Measurements from ENCODE around the gene CHID1.

CHID1 gene

GRCh38 chr11:830295-831117 is 80.1 kb downstream of the CHID1 start:
- no peak for DNase-seq (ENCODE audit: low read depth)
- peak overlapping the region; percentile 42 for H3K4me3 ChIP-seq (ENCODE audit: low read depth, low read length)

GRCh38 chr11:829847-830294 is 80.7 kb downstream of the CHID1 start:
- peak overlapping the region; percentile 42 for H3K4me3 ChIP-seq (ENCODE audit: low read depth, low read length)
- no peak for DNase-seq (ENCODE audit: low read depth)

DNA sequence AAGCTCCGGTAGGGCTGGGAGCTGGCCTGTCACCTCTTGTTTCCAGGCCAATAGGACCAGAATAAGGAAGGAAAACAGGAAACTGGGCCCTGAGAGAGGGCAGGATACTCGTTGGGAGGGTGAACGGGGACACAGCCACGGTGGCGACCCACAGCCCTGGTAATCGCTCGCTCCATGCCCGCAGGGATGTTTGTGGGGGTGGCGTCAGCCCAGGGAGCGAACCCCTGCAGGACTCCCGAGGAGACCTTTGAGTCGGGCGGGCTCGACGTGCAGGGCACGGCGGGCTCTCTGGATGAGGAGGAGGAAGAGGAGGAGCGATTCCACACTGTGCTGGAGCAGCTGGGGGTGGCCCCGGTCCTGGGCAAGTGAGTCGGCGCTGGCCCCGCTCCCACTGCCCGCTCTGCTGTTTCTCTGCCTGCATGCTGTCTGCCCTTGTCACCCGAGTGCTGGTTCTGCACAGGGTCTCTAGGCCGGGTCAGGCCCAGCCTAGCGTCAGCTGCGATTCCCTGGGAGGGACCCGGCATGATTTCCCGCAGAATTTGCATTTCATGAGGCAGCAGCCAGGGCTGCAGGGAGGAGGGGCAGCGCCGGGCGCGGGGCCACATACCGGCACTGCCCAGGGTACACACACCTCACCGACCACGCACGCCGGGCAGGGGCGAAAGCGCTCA is 81.3 kb downstream of the CHID1 start:
- H3K4me3 ChIP-seq (ENCODE audit: low read depth, low read length), result peak overlapping the region; percentile 42
- DNase-seq (ENCODE audit: low read depth), result no peak

- no peak overlapping the region for H3K4me3 ChIP-seq (ENCODE audit: low read depth, low read length)
- DNase-seq (ENCODE audit: low read depth), result no peak
Observed at GRCh38 chr11:828506-829175, 82.0 kb downstream of the CHID1 start.

DNA sequence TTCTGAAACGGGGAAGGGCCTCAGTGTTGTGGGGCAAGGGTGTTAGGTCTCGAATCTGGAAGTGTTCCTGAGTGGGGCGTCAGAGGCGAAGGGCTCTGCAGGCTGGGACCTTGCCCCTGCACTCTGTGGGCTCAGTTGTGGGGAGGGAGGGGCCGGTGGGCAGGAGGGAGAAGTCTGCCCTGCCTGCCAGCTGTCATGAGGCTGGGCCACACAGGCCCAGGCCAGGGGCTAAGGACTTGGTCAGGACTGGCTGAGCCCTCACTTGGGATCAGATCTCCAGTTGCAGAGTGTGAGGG is 82.8 kb downstream of the CHID1 start, which contains the start of gene CRACR2B:
Gene CRACR2B (plus strand): TSS at position 23 of the 296 bp plus-strand sequence. CDS start 689 bp downstream, outside the sequence.
- H3K4me3 ChIP-seq (ENCODE audit: low read depth, low read length), result peak within 1 kb of the TSS; percentile 29
- no peak for DNase-seq (ENCODE audit: low read depth)

DNA sequence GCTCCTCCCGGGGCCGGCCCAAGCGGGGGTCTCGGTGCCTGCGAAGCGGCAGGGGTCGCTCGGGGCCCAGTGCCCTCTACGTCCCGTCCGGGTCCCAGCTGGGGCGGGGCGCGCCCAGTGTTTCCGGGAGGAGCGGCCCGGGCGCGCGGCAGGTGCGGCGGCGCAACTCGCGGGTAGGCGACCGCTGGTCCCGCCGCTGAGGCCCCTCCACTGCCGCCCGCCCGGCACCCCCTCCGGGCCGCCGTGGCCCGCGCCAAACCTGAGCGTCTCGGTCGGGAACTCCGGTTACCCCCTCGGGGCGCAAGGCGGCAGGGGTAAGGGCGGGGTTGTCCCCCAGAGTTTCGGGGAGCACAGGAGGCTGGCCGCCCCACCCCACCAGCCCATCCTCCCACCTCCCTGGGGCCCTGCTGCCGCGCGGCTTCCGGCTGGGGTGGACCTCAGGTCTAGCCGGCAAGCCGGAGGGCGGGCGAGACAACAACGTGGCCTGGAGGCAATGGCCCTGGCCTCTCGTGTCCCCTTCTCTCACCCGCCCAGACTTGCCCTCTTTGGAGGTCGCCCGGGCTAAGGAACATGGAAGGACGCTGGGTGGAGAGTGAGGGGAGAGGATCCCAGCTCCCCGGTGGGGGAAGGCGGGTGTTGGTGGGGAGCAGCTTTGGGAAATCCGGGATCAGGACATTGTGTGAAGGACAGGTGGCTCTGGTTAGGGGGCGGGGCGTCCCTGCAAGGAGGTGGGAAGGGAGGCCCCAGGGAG is 83.3 kb downstream of the CHID1 start:
- DNase-seq (ENCODE audit: low read depth), result no peak

DNA sequence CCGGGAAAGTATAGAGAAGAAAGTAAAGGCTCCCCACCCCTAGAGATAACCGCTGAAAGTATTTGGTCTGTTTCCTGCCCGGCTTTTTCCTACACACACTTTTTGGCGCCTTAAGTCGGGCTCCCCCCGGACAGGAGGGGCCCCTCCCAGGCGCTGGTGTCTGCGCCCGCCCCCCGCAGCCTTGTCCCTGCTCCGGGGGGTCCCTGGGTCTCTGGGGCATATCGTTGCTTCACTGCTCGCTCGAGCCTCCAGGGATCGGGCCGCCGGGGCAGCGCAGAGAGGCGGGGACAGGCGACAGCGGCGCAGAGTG is 83.8 kb downstream of the CHID1 start:
- DNase-seq (ENCODE audit: low read depth), result no peak
- peak overlapping the region; percentile 29 for H3K4me3 ChIP-seq (ENCODE audit: low read depth, low read length)

More for the DNA sequence above, 83.3 kb downstream of the CHID1 start:
- peak overlapping the region; percentile 29 for H3K4me3 ChIP-seq (ENCODE audit: low read depth, low read length)

- DNase-seq (ENCODE audit: low read depth), result no peak
- no peak overlapping the region for H3K4me3 ChIP-seq (ENCODE audit: low read depth, low read length)
Observed at GRCh38 chr11:826227-826621, 84.4 kb downstream of the CHID1 start.

GRCh38 chr11:825366-826226 is 85.0 kb downstream of the CHID1 start:
- no peak overlapping the region for H3K4me3 ChIP-seq (ENCODE audit: low read depth, low read length)

DNA sequence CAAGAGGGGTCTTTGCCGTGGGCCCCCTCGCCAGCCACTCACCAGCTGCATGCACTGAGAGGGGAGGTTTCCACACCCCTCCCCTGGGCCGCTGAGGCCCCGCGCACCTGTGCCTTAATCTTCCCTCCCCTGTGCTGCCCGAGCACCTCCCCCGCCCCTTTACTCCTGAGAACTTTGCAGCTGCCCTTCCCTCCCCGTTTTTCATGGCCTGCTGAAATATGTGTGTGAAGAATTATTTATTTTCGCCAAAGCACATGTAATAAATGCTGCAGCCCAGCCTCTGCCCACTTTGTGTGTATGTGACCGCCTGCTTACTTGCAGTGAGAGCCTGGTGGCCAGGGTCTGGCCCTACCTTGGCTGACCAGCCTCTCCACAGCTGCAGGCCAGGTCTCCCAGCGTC is 85.7 kb downstream of the CHID1 start:
- H3K4me3 ChIP-seq (ENCODE audit: low read depth, low read length), result no peak overlapping the region
- no peak for DNase-seq (ENCODE audit: low read depth)

More at GRCh38 chr11:825366-826226, 85.0 kb downstream of the CHID1 start:
- no peak for DNase-seq (ENCODE audit: low read depth)

DNA sequence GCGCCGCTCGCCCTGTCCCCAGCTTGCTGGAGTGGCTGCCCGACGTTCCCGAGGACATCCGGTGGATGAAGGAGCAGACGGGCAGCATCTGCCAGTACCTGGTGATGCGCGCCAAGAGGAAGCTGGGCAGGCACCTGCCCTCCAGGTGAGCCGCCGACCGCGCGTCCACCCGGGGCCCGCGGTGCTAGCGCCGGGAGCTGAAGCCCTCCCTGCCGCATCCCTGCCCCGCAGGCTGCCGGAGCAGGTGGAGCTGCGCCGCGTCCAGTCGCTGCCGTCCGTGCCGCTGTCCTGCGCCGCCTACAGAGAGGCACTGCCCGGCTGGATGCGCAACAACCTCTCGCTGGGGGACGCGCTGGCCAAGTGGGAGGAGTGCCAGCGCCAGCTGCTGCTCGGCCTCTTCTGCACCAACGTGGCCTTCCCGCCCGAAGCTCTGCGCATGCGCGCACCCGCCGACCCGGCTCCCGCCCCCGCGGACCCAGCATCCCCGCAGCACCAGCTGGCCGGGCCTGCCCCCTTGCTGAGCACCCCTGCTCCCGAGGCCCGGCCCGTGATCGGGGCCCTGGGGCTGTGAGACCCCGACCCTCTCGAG is 86.2 kb downstream of the CHID1 start:
- DNase-seq (ENCODE audit: low read depth), result no peak
- no peak overlapping the region for H3K4me3 ChIP-seq (ENCODE audit: low read depth, low read length)

- DNase-seq (ENCODE audit: low read depth), result no peak
- H3K4me3 ChIP-seq (ENCODE audit: low read depth, low read length), result no peak overlapping the region
Observed at GRCh38 chr11:823441-824291, 86.9 kb downstream of the CHID1 start.

GRCh38 chr11:821512-822371 is 88.9 kb downstream of the CHID1 start:
- no peak overlapping the region for H3K4me3 ChIP-seq (ENCODE audit: low read depth, low read length)

DNA sequence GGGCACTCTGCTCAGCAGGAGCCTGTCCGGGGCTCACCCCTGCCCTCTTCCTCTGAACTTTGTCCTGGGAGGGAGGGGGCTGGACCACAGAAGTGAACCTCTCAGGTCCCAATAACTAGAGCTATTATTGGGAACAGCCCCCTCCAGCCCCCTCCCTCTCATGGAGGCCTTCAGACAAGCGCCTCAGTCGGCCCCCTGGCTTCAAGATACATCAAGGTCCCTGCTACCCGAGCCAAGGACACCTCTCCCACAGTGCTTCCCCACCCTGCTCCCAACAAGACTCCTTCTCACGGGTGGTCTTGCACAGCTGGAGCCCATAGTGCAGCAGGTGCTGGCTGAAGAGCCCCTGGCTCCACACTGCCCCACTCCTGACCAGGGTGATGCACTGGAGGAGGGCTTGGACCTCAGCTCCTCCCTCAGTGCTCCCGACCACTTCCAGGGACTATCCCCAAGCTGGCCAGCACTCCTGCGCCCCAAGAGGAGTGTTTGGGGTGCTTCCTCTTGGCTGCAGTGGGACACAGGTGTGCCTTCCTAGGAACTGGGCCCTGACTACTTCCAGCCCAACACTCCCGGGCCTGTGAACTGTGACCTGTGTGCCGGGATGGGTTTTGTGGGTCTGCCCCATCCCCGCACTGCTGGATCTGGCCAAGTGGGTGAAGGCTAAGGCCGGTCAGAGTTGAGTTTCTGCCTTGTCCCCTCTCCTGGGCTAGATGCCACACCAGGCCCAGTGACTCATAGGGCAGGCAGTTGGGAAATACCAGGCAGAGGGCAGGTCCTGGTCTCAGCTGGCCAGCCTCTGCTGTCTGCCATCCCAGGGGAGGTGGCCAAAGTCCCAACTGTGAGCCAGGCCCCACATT is 89.7 kb downstream of the CHID1 start:
- peak overlapping the region; percentile 75 for H3K4me3 ChIP-seq (ENCODE audit: low read depth, low read length)
- no peak for DNase-seq (ENCODE audit: low read depth)

More at GRCh38 chr11:821512-822371, 88.9 kb downstream of the CHID1 start:
- no peak for DNase-seq (ENCODE audit: low read depth)

DNA sequence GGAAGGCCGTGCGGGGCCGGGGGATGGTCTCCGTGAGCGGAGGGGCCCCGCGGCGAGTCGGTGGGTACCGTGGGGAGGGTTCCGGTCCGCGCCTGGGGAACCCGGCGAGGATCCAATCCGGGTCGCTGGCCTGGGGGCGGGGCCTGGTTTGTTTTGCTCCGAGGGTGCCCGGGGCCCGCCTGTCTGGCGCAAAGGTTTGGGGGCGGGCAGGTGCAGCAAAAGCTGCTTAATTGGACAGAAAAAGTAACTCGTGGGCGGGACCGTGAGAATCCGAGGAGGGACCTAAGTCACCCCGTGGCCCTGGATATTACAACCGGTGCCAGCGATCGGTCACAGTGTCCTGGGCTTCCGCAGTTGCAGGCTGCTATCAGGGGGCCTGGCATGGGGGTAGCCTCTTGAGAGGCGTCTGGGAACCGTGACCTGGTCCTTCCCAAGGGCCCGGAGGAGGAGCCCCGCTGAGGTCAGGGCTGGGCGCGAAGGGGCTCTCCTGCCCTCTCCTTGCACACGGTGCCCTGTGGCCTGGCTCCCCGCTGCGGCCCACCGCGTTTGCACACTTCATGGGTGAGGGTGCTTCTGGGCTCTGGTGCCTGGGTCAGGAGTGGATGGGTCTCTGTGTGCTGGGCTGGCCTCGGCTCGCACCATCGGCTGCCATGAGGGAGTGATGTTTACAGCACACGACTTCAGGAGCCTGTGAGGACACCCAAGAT is 90.5 kb downstream of the CHID1 start:
- no peak for DNase-seq (ENCODE audit: low read depth)
- H3K4me3 ChIP-seq (ENCODE audit: low read depth, low read length), result peak overlapping the region; percentile 75

Data from skeletal muscle cell (primary cell).